ENCODE data around the gene MYL12A.
A peak's percentile ranks its signal among the peaks of the same experiment; 100 is the strongest.

MYL12A gene

DNA sequence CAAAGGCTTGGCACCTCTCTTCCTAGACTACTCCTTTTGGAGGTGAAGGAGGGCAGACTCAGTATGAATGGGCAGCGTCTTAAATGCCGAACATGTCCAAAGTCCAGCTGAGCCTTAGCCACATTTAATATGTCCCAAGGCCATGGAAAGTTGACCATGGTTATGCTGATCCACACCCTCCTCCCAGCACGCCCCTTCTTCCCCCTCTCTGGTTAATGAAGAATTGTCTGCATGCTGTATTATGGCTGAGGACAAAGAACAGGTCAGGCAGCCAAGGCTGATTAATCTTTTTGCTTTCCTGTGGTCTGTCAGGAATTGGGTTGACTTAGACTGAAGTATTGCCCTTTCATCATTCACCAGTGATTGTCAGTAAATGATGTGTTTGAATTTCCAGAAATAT, 22.0 kb upstream of the MYL12A start:
- DNase-seq, result no peak

DNA sequence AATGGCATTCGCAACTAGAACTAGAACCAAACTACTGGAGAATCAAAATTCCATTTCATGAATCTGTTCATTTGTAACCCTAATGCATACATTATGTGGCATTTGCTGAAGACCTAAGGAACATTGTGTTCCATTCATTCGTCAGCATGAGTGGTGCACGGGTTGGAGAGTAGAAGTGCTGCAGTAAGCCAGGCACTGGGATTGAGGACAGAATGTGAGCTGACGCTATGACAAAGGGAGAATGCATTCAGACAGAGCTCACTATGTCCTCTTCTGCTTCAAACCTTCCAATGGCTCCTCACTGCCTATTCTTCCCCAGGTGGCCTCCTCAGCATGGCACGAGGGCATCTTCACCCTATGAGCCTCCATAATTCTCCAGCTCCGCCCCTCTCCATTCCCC, 21.6 kb upstream of the MYL12A start:
- DNase-seq, result no peak

DNA sequence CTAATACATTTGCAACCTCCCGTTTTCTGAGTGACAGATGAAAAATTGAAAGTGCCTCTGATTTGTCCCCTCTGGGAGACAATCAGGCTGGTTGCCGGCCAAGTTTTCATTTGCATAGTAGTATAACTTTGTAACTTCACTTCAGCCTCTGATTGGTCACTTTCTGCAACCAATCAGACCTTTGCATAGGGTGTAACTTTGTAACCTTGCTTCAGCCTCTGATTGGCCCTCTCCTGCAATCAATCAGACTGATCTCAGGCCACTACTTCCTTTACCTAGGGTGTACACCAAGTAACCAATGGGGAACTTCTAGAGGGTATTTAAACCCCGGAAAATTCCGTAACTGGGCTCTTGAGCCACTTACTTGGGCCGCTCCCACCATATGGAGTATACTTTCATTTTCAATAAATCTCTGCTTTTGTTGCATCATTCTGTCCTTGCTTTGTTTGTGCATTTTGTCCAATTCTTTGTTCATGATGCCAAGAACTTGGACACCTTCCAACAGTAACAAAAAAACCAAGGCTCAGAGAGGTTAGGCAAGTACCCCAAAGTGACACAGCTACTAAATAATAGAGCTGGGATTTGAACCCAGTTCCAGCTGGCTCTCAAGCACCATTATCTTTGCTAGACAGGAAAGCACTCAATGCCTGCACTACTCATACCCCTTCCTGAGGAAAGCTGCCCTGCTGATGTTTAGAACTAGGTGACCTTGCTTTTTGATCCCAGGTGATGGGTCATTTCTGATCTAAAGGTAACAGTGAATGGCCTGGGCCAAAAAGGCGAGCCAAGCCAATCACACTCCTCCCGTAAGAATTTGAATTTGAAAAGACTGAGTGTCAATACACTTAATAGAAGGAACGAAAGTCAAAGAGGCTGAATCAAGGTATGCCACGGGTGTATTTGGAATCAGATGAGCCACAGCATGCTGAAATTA, 16.9 kb upstream of the MYL12A start:
- DNase-seq, result no peak

DNA sequence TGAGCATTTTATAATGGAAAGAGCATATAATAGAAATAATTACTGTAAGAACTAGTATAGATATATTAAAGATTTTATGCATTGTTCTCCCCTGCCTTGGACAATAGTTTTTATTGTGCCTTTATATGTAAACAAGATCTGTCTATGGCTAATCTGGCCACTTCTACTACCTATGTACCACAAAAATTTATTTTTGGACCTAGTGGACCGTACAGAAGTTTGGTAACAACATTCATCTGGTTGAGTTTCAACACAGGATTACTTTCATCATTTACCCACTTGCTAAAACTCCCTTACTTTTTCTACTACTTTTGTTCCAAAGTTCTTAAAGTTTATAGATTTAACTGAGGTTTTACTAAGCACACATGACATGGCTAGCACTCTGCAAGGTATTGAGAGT, 14.6 kb upstream of the MYL12A start:
- DNase-seq, result no peak

GRCh38 chr18:3233433-3234168, 14.0 kb upstream of the MYL12A start:
- DNase-seq, result no peak

- DNase-seq, result no peak
Observed at GRCh38 chr18:3234457-3234856, 13.1 kb upstream of the MYL12A start.

- DNase-seq, result no peak
Observed at GRCh38 chr18:3235846-3236245, 11.8 kb upstream of the MYL12A start.

GRCh38 chr18:3236470-3236869, 11.1 kb upstream of the MYL12A start:
- DNase-seq, result no peak

DNA sequence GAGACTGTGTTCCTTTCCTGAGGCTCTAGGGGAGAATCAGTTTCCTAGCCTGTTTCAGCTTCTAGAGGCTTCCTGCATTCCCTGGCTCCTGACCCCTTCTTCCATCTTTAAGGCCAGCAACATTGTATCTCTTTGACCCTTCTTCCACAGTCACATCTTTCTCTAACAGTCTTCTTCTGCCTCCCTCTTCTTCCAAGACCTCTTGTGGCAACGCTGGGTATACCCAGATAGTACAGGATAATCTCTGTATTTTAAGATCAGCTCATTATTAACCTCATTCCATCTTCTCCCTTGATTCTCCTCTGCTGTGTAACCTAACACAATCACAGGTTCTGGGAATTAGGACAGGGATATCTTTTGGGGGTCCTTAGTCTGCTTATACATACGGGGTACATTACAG, 8.9 kb upstream of the MYL12A start:
- no peak for DNase-seq

GRCh38 chr18:3245185-3245564, 2.4 kb upstream of the MYL12A start:
- DNase-seq, result no peak

GRCh38 chr18:3245853-3246634, 1.6 kb upstream of the MYL12A start:
- DNase-seq, result peak; percentile 82

GRCh38 chr18:3246635-3247239, 864 bp upstream of the MYL12A start:
- DNase-seq, result no peak

GRCh38 chr18:3248062-3248657, 559 bp downstream of the MYL12A start:
- DNase-seq, result no peak

DNA sequence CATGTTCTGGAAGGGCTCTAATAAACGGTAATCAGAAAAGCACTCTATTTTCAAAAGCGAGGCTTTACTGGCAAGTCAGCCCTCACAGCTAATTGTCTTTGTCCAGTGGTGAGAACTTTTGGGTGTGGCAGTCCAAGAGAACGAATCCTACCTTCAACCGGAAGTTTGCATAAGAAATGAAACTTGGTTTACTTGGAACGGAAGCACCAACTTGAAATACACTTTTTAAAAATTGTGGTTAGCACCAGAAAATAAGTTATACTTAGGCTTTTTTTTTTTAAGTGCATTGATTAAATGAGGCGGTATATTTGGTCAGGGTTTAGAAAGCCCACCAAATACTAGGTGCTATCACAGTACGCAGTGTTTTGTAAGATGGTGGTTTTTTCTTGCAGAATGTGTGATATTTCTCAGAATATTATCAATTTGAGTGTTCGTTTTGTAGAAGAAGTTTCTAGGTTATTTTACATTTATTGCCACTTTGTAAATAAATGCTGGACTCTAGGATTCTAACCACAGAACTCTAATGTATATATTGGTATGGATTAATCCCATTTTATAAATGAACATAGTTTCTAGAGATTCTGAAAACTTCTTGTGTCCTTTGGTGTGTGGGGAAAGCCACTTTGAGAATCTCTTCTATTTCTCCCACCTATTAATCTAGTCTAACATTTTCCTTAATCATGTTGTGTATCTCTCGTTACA, 1.2 kb downstream of the MYL12A start:
- peak; percentile 68 for DNase-seq

- DNase-seq, result no peak
Observed at GRCh38 chr18:3250237-3251107, 2.9 kb downstream of the MYL12A start.

- DNase-seq, result no peak
Observed at GRCh38 chr18:3251249-3251962, 3.8 kb downstream of the MYL12A start.

DNA sequence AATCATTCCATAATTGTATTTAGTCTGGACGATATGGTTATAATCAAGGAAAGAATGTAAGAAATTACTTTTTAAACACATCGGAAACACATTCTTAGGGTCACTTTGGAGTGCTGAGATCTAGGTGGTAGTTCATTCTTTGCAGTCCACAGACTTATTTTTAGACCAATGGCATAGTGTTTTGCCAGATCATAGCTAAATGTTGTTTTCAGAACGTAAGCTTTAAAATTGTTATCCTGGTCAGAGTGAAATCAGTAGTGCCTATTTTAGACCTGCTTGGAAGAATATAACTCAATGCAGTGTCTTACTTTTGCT, 4.3 kb downstream of the MYL12A start:
- DNase-seq, result no peak

DNA sequence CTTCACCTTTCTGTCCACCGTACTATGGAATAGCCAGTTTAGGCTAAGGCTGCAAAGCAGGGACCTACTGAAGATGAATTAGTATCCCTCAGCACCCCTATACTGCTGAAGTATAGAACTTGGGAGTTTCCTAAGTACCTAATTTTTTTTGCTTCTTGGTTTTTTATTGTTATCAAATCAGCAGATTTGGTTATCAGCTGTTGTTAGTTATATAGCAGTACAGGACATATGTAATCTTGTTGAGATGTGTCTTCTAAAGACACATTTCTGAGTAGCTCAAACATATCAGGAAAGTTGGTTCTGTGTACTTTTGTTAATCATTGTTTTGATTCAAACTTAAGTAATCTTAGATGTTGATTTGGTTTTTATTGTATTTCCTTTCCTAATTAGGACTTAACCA, 5.2 kb downstream of the MYL12A start:
- DNase-seq, result no peak

DNA sequence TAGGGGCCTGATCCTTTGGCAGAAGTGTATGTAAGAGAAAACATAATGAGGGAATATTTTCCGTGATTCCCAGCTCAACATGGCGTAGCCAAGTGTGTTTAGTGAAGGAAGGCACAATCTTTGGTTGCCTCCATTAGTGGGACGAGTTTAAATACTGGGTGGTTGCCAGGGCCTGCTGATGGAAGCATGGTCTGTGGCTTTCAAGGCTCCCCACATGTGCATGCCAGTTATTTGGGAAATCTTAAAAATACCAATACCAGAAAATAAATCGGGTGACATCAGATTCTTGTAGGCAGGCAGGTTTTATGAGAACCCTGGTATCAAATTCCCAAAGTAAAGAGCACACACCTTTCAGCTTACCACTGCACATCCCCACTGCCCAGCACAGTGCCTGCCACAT, 7.1 kb downstream of the MYL12A start:
- DNase-seq, result no peak

- no peak for DNase-seq
Observed at GRCh38 chr18:3255611-3256165, 8.1 kb downstream of the MYL12A start.

Measured in CD4-positive, alpha-beta T cell treated with Interleukin-10 for 1 hour (primary cell).